Upper lobe of right lung (tissue), 1 donor: Measurements from ENCODE around the gene ZFAND3. TPM values are rescaled to one million over a fixed set of nuclear protein-coding genes. Genes with fewer than 3 reads are reported as not detected.

ENCODE experiments used
- ATAC-seq: fragments of 200-7000 bp; cut with Tn5 transposase; one replicate; pipeline ENCODE4 v1.9.1; 2020; ENCODE audit warnings: mild to moderate bottlenecking, moderate library complexity
- DNase-seq: peaks from one replicate; pipeline ENCODE4 v3.0.0-alpha.2; 2020
- H3K27ac ChIP-seq: fragments of 200-600 bp; one replicate; pipeline ENCODE4 v1.8.0; 2022
- H3K27me3 ChIP-seq: fragments of 200-600 bp; one replicate; pipeline ENCODE4 v1.8.0; 2022; ENCODE audit warnings: mild to moderate bottlenecking
- H3K36me3 ChIP-seq: fragments of 200-600 bp; one replicate; pipeline ENCODE4 v1.8.0; 2022
- H3K4me1 ChIP-seq: fragments of 200-600 bp; one replicate; pipeline ENCODE4 v1.8.0; 2022
- H3K4me3 ChIP-seq: fragments of 200-600 bp; one replicate; pipeline ENCODE4 v1.8.0; 2022; ENCODE audit warnings: mild to moderate bottlenecking
- H3K9me3 ChIP-seq: fragments of 200-600 bp; one replicate; pipeline ENCODE4 v1.8.0; 2022
- intact Hi-C: fragments of 100-400 bp; cut with DNase I; formaldehyde crosslinking; loops from one replicate; pipeline ENCODE4 v1.11.0; 2022
- total RNA-seq: library from RNA; stranded (reverse); fragmentation: NEBNext Ultra II Directional; extraction: Animal tissue kit (Norgen Biotek cat#: 25700); gene quantifications from one replicate; pipeline ENCODE4 v1.2.1, GENCODE V29; 2021
- TF ChIP-seq, protein P1 (sequence below): fragments of 200-600 bp; IDR thresholded peaks from one replicate; pipeline ENCODE4 v1.8.0; 2022; ENCODE audit warnings: antibody characterized with exemption
- donor health status: DM: no; HTN: yes; CAD: no; lungs with severe emphysema.

ZFAND3 gene
- total RNA-seq, 1 donor from 2014 or later, result 69.1 TPM

- Histone ChIP-seq H3K9me3 (no peaks in the 10 kb centered on the region), H3K4me1 (no peaks in the 10 kb centered on the region), H3K27me3 (no peaks in the 10 kb centered on the region), H3K36me3 (peaks cover 18% of the 10 kb centered on the region), H3K4me3 (no peak overlapping the region), H3K27ac (no peak overlapping the region)
- ATAC-seq (no peak), DNase-seq (no peak)
- TF ChIP-seq, protein P1, sequence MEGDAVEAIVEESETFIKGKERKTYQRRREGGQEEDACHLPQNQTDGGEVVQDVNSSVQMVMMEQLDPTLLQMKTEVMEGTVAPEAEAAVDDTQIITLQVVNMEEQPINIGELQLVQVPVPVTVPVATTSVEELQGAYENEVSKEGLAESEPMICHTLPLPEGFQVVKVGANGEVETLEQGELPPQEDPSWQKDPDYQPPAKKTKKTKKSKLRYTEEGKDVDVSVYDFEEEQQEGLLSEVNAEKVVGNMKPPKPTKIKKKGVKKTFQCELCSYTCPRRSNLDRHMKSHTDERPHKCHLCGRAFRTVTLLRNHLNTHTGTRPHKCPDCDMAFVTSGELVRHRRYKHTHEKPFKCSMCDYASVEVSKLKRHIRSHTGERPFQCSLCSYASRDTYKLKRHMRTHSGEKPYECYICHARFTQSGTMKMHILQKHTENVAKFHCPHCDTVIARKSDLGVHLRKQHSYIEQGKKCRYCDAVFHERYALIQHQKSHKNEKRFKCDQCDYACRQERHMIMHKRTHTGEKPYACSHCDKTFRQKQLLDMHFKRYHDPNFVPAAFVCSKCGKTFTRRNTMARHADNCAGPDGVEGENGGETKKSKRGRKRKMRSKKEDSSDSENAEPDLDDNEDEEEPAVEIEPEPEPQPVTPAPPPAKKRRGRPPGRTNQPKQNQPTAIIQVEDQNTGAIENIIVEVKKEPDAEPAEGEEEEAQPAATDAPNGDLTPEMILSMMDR, result no peak
- intact Hi-C loops, result no loop called here
Observed at GRCh38 chr6:38174806-38175495, 355.4 kb downstream of the ZFAND3 start.

- Histone ChIP-seq H3K27me3 (no peaks in the 10 kb centered on the region), H3K36me3 (peaks cover 18% of the 10 kb centered on the region), H3K4me1 (no peaks in the 10 kb centered on the region), H3K9me3 (no peaks in the 10 kb centered on the region), H3K27ac (no peak overlapping the region), H3K4me3 (no peak overlapping the region)
- intact Hi-C loops, result no loop called here
- TF ChIP-seq, protein P1, result no peak
- DNase-seq (no peak), ATAC-seq (no peak)
Observed at GRCh38 chr6:38175786-38176185, 356.3 kb downstream of the ZFAND3 start.

- ATAC-seq, result no peak
- intact Hi-C loops, result no loop called here
Observed at GRCh38 chr6:38176797-38177751, 357.5 kb downstream of the ZFAND3 start.

GRCh38 chr6:38177882-38178583, 358.5 kb downstream of the ZFAND3 start:
- intact Hi-C loops, result no loop called here
- Histone ChIP-seq H3K4me3 (no peak overlapping the region), H3K27ac (no peak overlapping the region), H3K36me3 (peaks cover 14% of the 10 kb centered on the region), H3K4me1 (no peaks in the 10 kb centered on the region), H3K9me3 (no peaks in the 10 kb centered on the region), H3K27me3 (no peaks in the 10 kb centered on the region)
- DNase-seq (peak; percentile 40), ATAC-seq (no peak)
- TF ChIP-seq, protein P1, result no peak

More at GRCh38 chr6:38176797-38177751, 357.5 kb downstream of the ZFAND3 start:
- Histone ChIP-seq H3K36me3 (peaks cover 18% of the 10 kb centered on the region), H3K4me3 (no peak overlapping the region), H3K27ac (no peak overlapping the region), H3K9me3 (no peaks in the 10 kb centered on the region), H3K27me3 (no peaks in the 10 kb centered on the region), H3K4me1 (no peaks in the 10 kb centered on the region)
- TF ChIP-seq, protein P1, result no peak
- peak; percentile 36 for DNase-seq

- no peaks in the 10 kb centered on the region for H3K9me3 ChIP-seq
- no peak overlapping the region for H3K27ac ChIP-seq
- peaks cover 9% of the 10 kb centered on the region for H3K36me3 ChIP-seq
- ATAC-seq, result no peak
- H3K27me3 ChIP-seq, result no peaks in the 10 kb centered on the region
- TF ChIP-seq, protein P1, result no peak
- no peaks in the 10 kb centered on the region for H3K4me1 ChIP-seq
- no peak overlapping the region for H3K4me3 ChIP-seq
- intact Hi-C loops, result no loop called here
- peak; percentile 23 for DNase-seq
Observed at GRCh38 chr6:38178584-38178886, 359.0 kb downstream of the ZFAND3 start.
